GM19452 (cell line): Measurements from ENCODE around the gene NXT1.

ENCODE experiments used
- ATAC-seq: cut with Tn5 transposase; IDR thresholded peaks from one replicate; pipeline ENCODE4 v1.9.1; 2021; ENCODE audit not compliant: unreplicated experiment

The NXT1 gene

DNA sequence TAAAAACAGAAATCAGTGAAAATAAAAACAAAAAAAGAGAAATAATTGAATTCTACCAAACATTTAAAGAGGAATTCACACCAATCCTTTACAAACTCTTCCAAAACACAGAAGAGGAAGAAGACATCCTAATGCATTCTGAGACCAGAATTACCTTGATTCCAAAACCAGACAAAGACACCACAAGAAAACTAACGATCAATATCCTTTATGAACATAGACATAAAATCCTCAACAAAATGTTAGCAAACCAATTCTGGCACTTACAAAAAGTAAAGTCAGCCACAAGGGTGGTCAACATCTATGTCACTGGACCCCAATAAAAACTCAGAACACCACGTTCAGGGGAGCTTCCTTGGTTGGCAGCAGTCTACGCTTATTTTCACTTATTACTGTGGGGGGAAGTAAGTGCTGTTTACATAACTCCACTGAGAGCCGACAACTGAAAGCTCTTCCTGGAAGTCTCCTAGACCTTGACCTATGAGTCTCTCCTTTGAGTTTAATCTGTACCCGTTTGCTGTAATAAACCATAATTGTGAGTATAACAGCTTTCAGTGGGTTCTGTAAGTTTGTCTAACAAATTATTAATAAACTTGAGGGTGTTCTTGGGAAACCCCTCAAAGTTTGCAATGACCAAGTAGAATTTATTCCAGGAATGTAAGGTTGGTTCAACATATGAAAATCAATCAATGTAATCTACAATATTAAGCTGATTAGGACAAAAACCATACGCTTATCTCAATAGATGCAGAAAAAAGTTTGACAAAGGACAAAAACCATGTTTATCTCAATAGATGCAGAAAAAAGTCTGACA, 35.9 kb downstream of the NXT1 start:
- ATAC-seq: no peak

DNA sequence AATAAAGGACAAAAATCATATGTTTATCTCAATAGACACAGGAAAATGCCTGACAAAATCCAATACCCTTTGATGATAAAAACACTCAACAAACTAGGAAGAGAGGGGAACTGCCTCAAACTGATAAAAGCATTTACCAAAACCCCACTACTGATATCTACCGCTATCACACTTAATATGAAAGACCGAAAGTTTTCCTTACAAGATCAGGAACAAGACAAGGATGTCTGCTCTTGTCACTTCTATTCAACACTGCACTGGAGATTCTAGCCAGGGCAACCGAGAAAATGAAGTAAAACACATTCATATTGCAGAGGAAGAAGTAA, 36.5 kb downstream of the NXT1 start:
- no peak for ATAC-seq

GRCh38 chr20:23390091-23390774, 39.6 kb downstream of the NXT1 start:
- ATAC-seq: no peak

DNA sequence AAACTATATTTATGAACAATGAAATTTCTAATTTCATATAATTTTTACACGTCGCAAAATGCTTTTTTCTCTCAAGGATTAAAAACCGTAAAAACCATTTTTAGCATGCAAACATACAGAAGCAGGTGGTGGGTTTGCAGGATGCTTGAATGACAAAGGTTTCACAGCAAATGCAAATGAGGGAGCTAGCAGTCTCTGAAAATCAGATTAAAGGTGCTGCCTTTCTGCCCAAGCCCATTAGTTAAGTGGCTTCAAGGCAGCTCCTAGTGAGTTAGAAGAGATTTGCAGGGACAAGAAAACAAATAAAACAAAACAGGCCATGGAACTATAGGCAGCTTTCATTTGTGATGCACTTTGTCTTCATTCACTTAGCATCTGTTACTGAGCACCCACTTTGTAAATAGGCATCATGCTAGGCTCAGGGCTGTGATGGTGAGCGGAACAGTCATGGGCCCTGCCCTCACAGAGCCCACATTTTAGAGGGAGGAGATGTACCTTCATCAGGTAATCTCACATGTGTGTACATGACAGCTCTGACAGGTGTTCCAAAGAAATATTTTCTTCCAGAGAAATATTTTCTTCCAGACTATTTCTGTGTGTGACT, 41.2 kb downstream of the NXT1 start:
- no peak for ATAC-seq

- ATAC-seq: no peak
Measured at GRCh38 chr20:23393996-23394775, 43.6 kb downstream of the NXT1 start.

- no peak for ATAC-seq
Measured at GRCh38 chr20:23396950-23397627, 46.5 kb downstream of the NXT1 start.

GRCh38 chr20:23397961-23398360, 47.4 kb downstream of the NXT1 start:
- no peak for ATAC-seq

- peak; percentile 67 for ATAC-seq
Measured at GRCh38 chr20:23399568-23400241, 49.1 kb downstream of the NXT1 start.

- ATAC-seq: no peak
Measured at GRCh38 chr20:23401051-23401450, 50.5 kb downstream of the NXT1 start.

- ATAC-seq: no peak
Measured at GRCh38 chr20:23403751-23404150, 53.2 kb downstream of the NXT1 start.

- ATAC-seq: no peak
Measured at GRCh38 chr20:23404196-23404595, 53.6 kb downstream of the NXT1 start.
